Activated gamma-delta T cell (primary cell): ENCODE data around the gene CAMTA2.

Experiments used
- DNase-seq: peaks from one replicate; lab custom pipeline; 2025; lab: John Stamatoyannopoulos, UW

Gene CAMTA2

GRCh38 chr17:5002121-5002788 is 14.8 kb upstream of the CAMTA2 start:
- DNase-seq, result no peak

- DNase-seq, result no peak
Observed at GRCh38 chr17:5000237-5000639, 12.8 kb upstream of the CAMTA2 start.

GRCh38 chr17:4999430-5000093 is 12.1 kb upstream of the CAMTA2 start:
- DNase-seq, result no peak

GRCh38 chr17:4998732-4999429 is 11.4 kb upstream of the CAMTA2 start:
- DNase-seq, result no peak

- DNase-seq, result no peak
Observed at GRCh38 chr17:4998027-4998731, 10.7 kb upstream of the CAMTA2 start.

- DNase-seq, result peak; percentile 72
Observed at GRCh38 chr17:4997302-4998026, 10.0 kb upstream of the CAMTA2 start, which contains the start of the genes INCA1 and KIF1C. INCA1 (minus strand) TSS chr17:4997522; CDS start chr17:4994437, 3,085 bp downstream. KIF1C (plus strand) TSS chr17:4997950; CDS start chr17:5000247, 2,297 bp downstream.

- DNase-seq, result no peak
Observed at GRCh38 chr17:4994081-4994595, 6.7 kb upstream of the CAMTA2 start.

- DNase-seq, result no peak
Observed at GRCh38 chr17:4987767-4988567, 492 bp upstream of the CAMTA2 start.

- no peak for DNase-seq
Observed at GRCh38 chr17:4986403-4986802, 1.1 kb downstream of the CAMTA2 start.

- no peak for DNase-seq
Observed at GRCh38 chr17:4982305-4982704, 5.2 kb downstream of the CAMTA2 start.

- DNase-seq, result no peak
Observed at GRCh38 chr17:4980644-4981216, 6.7 kb downstream of the CAMTA2 start.

- DNase-seq, result no peak
Observed at GRCh38 chr17:4978726-4979125, 8.7 kb downstream of the CAMTA2 start.

GRCh38 chr17:4974115-4974670 is 13.3 kb downstream of the CAMTA2 start:
- DNase-seq, result no peak

- DNase-seq, result no peak
Observed at GRCh38 chr17:4973256-4974114, 14.0 kb downstream of the CAMTA2 start.

GRCh38 chr17:4972752-4973151 is 14.7 kb downstream of the CAMTA2 start:
- no peak for DNase-seq

- DNase-seq, result no peak
Observed at GRCh38 chr17:4972322-4972721, 15.2 kb downstream of the CAMTA2 start.

- no peak for DNase-seq
Observed at GRCh38 chr17:4971826-4972225, 15.6 kb downstream of the CAMTA2 start.

GRCh38 chr17:4970273-4970672 is 17.2 kb downstream of the CAMTA2 start:
- DNase-seq, result no peak
